Right renal cortex interstitium (tissue), 3 donors: ENCODE data around the gene CISTR. TPM values are rescaled to one million over a fixed set of nuclear protein-coding genes. Genes with fewer than 3 reads are reported as not detected.
"Not testable (repeated sequence)": the region's sequence is repeated elsewhere in the genome, so short reads cannot be mapped to it uniquely, and the experiment has no call there.

ENCODE experiments used
- DNase-seq, 3 donors: peaks; one replicate each; pipeline ENCODE4 v3.0.0-alpha.2; 2013; ENCODE audit warnings: low read depth in 3 of 3, low spot score in 2 of 3
- polyA plus RNA-seq, 3 donors: library from polyadenylated mRNA; unstranded; fragments of 120-200 nt; gene quantifications; one replicate each; pipeline ENCODE4 v1.2.1, GENCODE V29; 2013; ENCODE audit not compliant: insufficient read length in 3 of 3

CISTR gene
- polyA plus RNA-seq, 3 donors, result 0.23 TPM; not detected in 2

DNA sequence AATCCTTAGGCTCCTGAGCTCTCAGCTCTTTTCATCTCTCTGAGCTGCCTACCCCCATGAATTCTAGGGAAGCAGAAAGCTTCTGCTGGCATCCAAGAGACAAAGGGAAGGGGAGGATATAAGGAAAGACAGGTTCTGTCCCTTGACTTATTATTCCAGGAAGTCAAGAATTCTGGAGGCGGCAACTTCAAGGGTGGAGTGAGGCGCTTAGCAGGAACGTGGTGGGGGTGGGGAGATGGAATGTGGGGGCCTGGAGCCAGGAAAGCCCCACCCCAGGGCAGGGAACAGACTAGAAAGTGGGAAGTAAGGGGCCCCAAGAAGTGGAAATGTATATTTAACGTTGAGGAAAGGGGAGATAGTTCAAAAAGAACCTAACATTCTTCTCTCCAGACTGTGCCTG is 26.0 kb downstream of the CISTR start:
- DNase-seq, result no peak

DNA sequence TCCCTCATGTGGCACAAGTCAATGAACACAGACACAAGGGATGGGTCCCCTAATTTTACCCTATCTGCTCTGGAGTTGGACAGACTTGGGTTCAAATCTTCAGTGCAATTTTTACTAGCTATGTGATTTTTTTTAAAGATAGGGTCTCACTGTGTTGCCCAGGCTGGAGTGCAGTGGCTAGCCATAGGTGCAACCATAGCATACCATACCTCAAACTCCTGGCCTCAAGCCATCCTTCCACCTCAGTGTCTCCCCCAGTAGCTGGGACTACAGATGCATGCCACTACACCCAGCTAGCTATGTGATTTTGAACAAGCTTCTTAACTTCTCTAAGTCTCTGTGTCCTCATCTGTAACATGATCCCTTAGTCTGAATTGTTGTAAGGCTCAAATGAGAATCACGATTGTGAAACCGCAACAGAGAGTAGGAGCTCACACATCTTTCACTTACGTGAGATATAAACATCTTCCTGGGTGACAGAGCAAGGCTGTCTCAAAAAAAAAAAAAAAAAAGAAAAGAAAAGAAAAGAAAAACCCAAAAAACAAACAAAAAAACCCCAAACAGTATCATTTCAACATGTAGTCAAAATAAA is 29.2 kb downstream of the CISTR start:
- no peak for DNase-seq

DNA sequence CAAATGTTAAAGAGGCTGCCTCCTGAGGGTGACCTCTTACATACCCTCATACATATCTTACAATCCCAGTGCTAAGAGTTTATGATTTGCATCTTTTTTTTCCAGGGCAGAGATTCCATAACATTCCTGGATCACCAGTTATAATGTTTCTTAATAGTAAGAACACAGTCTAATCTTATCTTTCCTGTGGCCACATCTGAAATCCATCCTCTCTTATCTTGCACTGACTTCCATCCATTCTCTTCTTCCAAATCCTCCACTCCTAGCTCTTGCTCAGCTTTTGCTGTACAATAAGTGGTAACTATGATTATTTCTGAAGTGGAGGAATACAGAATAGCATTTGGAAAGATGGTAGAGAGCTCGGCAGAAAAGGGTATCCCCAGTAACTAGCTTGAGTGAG is 30.8 kb downstream of the CISTR start:
- no peak for DNase-seq

DNA sequence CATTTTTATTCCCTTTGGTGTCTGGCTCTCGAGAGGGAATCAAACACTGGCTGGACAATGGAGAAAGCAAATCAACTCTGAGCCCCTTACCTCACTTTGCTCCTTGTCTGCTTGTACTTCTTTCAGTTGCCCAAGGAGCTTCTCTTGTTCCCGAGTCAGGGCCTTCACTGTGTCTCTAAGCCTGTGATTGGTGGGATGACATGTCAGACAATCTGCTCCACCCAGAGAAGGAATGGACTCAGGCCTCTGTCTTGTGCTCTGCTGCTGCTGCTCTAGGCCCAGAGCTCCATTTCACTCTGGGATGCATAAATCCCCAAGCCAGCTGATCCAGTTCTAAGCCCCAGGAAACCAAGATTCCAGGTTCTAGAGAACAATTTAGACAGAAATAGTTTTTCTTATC is 32.1 kb downstream of the CISTR start:
- DNase-seq, result no peak

DNA sequence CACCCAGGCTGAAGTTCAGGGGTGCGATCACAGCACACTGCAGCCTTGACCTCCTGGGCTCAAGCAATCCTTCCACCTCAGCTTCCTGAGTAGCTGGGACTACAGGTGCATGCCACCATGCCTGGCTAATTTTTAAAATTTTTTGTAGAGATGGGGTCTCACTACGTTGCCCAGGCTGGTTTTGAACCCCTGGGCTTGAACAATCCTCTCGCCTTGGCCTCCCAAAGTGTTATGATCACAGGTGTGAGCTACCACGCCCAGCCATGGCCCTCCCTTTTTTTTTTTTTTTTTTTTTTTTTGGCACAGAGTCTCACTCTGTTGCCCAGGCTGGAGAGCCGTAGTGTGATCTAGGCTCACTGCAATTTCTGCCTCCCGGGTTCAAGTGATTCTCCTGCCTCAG is 33.2 kb downstream of the CISTR start:
- not testable (repeated sequence) for DNase-seq

DNA sequence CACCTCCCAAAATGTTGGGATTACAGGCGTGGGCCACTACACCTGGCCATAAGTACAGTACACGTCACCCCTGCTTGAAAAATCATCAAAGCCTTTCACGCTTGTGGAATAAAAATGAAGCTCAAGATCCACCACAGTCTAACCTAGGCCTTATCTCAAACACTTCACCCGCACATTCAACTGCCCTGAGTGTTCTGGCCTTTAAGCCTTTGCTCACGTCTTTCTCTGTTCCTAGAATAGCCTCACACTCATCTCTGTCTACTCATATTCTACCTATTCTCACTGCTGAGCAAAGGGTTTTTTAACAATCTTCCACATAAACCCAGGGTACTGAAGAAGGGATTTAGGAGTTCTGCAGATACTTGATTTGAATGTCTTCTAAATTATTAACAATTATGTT is 34.5 kb downstream of the CISTR start:
- DNase-seq, result no peak

DNA sequence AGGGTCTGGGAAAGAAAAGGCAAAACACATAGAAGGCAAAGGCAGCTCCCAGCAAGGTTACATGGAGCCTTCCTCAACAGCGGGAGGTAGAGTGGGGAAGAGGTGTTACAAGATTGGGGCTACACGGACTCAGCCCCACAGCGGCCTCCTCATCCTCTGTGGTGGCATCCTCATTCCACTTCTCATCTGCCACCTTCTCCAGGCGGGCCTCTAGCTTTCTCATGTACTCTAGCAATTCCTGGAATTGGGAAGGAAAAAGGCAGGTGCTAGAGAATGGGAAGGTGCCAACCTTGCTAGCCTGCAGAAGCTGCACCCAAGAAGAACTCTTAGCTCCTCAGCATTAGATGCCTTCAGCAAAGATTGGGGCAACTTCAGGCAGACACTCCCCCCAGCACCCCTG is 37.8 kb downstream of the CISTR start:
- no peak for DNase-seq

DNA sequence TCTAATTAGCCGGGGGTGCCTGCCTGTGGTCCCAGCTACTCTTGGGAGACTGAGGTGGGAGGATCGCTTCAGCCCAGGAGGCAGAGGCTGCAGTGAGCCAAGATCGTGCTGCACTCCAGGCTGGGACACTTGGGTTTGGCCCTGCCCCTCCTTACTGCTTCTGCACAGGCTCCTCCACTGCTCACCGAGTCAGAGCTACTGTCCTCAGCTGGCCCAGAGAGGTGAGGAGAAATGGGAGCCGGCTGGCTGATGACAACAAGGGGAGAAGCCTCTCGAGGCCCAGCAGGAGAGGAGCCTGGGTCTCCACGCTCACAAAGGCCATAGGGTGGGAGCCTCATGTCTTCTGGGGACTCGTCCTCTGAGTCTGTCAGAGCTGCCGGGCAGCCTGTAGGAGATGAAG is 38.3 kb downstream of the CISTR start:
- DNase-seq, result no peak

DNA sequence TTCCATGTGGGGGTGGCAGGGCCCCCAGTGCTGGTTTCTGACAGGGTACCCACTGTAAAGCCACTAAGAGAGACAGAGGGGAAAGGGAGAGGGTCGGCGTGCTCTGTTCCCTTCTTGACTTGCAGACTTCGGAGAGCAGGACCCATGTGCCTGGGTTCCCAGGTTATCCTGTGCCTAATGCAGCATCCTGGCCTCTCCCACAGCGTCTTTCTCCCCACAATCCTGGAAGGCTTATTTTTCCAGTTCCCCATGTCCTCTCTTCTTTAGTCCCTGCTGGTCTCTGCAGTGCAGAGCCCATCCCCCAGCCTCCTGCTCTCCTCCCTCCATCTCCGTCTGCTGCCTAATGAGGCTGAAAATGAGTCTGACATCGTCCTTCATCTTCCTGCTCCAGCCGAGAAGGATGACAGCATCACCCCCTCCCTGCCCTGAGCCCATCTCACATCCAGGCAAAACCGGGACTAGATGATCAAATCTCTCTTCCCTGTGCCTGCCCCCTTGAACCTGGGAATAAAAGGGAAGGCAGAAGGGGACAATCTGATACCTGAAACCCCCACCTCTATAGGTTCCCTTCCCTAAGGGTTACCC is 39.6 kb downstream of the CISTR start:
- DNase-seq, result no peak

DNA sequence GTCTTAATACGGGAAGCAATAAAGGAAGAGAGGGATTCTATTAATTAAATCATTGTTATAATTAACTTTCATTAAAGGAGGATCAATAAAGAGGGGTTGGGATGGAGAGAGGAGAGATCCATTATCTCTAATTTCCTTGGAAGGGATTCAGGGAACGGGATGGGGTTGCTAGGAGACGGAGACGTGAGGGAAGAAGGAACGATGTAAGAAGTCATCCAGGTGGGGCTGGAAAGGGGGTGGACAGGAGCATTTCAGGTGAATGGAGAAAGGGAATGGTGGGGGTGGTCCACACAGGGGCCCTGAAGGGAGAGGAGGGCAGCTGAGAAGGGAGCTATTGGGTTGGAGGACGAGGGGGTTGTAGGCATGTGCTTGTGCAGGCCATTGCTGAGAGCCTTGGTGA is 41.7 kb downstream of the CISTR start:
- no peak for DNase-seq

DNA sequence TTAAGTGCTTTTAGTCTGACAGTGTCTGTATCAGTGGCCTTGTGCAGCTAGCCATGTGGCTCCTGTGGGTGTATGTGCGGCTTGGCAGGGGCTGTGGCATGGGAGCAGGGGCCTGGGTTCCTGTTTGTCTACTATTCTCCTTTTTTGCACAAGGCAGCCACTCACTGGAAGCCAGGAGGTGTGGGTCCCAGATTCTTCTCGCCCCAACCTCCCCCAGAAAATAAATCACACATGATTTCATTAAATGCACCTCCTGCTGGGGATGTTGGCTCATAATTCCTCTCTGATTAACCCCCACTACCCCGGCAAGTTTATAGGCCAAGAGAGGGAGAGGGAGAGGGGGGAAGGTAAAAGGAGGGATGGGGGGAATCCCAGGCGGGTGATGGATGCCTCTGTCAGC is 42.1 kb downstream of the CISTR start:
- no peak for DNase-seq

DNA sequence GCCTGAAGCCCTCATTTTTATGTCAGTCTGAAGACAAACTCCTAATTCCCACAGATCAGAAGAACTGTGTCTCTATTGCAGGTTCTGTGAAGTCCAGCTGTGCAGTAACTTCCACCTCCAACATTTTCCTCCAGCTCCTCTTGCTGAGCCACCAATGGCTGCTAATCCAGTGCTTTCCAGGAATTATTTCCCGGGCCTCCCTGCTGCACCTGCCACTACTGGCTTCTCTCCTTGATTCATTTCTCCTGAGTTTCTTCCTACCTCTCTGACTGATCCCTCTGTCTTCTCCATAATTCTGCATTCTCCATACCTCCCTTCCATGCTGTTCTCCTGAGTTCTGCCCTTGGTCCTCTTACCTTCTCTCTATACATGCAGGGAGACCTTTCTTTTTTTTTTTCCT is 45.7 kb downstream of the CISTR start:
- no peak for DNase-seq

DNA sequence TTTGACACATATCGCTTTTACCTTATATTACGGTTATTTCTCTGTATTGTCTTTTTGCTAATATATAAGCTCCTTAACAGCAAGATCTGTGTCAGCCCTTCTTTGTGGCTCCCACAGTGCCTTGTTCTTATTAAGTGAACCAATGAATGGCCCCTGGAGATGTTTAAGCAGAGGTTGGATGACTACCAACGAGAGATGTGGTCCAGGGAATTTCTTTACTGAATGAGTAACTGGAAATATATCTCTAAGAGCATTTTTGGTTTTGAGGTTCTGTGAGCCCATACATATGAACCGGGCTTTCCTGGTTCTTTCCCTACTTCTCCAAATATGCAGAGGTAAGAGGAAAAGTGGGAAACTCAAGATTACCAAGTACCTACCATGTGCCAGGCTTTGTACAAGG is 48.0 kb downstream of the CISTR start:
- DNase-seq, result no peak

DNA sequence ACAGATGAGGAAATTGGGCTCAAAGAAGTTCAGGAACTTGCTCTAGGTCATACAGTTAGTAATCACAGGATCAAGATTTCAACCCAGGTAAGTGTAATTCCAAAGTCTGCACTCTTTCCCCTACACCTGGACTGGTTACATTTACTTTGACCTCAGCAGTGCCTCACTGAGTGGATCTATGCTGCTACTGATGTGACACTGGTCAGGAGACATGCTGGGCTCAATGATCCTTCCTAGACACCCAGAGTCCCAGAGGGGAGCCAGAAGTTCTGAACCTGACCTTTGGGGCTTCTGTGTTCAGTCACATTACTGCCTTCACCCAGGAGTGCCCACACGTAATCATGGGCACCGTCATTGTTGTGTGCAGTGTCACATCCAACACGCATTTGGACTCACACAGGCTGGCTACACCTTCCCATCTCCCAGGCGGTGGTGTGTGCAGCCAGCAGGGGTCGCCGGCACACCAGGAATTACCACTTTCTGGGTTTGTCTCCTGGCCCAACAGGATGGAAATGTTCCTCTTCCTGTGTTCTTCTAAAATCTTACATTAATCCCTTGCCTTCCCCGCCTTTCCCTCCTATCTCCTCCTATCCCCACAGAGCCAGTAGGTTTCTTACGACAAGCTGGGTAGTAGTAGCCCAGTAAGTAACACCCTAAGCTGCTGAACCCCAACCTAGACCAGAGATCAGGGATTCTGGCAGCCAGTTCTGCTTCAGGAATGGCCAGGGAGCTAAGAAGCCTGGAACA is 50.1 kb downstream of the CISTR start:
- peak in 1 of 3 donors; percentile 46 for DNase-seq

DNA sequence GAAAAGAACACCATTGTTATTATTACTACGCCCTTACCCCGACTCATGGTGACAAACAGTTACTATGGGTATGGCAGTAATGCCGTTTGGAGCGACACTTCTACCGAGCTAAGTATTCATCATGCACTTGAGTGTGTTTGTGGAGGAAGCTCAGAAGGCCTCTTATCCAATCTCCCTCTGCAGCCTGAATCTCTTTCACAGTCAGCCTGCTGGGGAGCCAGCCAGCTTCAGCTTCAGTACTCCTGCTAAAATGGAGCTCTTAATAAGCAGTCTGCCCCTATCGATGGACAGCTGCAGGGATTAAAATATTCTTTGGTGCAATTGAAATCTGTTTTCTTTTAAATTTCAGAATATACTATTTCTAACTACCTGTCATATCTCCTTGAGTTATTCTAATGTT is 51.2 kb downstream of the CISTR start:
- no peak for DNase-seq

DNA sequence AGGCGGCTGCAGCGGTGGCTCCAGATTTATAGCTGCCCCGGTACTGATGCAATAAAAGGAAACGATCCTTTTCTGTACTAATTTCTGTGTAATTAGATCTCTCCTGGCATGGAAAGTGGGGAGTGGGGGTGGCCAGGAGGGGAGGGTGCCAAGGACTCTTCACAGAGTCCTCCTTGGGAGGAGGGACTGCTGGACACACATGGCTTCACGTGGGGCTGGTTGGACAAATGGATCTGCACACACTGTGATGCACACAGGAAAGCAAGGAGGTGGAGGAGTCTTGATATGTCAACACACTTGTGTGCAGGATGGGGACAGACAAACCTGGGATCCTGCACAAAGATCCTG is 52.1 kb downstream of the CISTR start:
- no peak for DNase-seq

DNA sequence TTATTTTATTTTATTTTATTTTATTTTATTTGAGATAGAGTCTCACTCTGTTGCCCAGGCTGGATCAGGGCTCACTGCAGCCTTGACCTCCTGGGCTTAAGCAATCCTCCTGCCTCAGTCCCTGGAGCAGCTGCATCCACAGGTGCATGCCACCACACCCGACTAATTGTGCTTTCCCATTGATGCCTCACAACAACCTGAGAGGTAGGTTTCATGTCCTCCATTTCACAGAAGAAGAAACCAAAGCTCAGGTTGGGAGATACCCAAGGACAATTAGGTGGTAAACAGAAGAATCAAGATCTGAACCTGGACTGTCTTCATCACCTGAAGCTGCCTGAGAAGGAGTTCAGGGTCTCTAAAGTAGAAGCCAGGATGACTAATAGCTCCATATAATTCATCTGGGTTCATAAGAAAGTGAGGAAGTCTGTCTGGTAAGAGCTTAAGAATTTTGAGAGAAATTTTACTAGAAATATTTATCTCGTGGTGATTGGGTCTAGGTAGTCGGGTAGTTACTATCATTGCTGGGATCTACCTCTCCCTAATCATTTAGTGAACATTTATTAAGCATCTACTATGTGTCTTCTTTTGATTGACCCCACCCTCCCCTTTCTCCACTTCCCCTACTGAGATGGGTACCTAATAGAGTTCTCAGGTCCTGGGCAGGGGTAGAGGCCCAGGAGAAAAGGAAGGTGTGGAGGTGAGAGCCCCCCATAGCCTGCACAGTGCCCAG is 52.7 kb downstream of the CISTR start:
- no peak for DNase-seq

DNA sequence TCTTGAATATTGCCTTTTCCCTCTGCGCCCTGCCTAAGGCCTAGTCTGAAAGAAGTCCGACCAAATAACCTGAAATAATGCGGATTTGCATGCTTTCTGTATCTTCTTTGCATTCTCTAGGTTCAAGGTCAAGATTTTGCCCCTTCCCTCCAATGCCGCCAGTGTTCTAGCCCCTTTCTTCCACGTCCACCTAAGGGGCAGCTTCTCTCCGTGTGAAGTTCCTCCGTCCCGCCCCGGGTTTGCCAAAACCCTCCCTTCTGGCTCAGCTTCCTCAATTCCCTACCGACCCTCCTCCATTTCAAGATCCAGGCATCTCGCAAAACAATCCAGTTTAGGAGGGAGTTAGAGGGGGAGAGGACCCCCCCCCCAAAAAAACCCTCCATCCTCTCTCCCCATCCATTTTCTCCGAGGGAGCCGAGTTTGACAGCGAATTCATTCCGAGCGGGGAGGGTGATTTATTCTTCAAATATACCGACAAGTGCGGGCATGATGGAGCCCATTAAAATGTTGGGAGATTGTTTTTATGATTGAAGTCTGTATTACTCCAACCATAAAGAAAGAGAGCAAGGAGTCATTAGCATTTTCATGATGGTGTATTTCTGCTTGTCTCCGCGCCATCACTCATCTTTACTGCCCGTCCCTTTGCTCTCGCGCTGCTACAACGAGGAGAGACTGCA is 55.0 kb downstream of the CISTR start:
- DNase-seq, result peak in 1 of 3 donors; percentile 44
